GM18517 (cell line): ENCODE measurements around the gene ANTXR1.

ENCODE experiments used
- ATAC-seq: cut with Tn5 transposase; IDR thresholded peaks from one replicate; pipeline ENCODE4 v1.9.1; 2021; ENCODE audit warnings: mild to moderate bottlenecking, moderate library complexity; ENCODE audit not compliant: unreplicated experiment

Gene ANTXR1

DNA sequence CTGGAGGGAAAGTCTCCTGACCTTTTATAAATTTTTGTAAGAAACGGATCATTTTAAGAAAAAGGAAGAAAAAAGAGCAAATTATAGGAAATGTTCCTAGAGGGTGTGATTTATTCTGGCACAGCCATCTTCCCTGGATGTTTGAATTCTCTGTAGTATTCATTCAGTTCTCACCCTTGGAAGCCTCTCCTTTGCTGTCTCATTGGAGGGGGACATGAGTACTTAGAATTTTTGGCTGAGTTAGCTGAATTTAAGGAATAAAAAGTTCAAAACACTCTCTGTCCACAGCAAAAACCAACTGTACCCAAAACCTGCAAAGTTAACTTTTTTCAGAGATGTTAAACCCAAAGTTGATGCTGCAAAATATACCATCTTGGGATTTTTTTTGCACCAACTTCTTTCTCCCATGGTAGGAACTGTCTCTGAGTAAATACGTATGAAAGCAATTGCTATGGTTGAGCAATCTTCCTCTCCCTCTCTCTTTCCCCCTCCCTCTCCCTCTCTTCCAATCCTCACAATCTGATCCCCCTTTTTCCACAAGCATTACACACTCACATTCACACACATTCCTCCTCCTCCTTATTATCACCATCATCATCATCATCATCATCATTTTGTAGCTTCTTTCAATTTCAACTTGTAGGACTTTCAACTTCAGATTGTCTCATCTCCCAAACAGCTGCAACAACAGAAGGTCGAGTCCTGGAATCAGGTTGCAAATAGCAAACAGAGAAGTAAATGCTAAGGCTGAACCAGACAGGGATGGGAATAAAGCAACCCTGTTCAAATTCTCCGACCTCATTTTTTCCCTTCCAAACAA, 190.4 kb downstream of the ANTXR1 start:
- no peak for ATAC-seq

DNA sequence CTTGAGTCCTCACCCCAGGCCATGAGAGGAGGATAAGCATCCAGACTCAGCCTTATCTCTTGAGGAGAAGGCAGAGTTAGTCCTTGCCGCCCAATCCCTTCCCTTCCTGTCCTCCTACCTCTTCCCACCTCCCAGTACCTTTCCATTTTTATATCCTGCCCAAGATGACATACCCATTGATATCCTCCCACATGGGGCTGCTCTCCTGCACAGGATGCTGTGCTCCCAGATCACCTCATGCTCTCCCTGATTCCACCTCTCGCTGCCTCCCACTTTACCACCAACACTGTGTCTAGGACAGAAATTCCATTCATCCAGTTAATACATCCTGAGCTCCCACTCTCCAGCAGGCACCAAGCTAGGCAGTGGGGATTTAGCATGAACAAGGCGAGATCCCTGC, 191.7 kb downstream of the ANTXR1 start:
- no peak for ATAC-seq

- no peak for ATAC-seq
These were observed 192.1 kb downstream of the ANTXR1 start for GRCh38 chr2:69205076-69205475.

DNA sequence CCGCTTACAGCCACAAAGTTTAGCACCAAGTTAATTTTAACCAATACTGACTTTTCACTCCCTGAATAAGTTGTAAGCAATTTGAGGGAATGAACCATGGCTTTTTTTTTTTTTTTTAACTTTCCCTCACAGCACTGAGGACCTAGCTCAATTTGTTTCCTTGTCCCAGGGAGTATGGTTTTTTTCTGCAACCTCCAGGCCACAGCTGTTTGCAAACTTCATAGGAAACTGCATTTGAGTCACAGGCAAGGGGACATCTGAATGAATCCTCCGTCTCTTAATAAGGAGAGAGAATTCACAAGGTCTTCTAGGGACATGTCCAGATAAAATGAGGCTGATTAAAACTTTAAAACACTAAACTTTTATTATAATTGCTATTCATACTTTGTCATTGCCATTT, 192.5 kb downstream of the ANTXR1 start:
- no peak for ATAC-seq

- ATAC-seq: no peak
These were observed 195.1 kb downstream of the ANTXR1 start for GRCh38 chr2:69208023-69208595.

GRCh38 chr2:69209482-69209881, 196.5 kb downstream of the ANTXR1 start:
- no peak for ATAC-seq

GRCh38 chr2:69210385-69210784, 197.4 kb downstream of the ANTXR1 start:
- ATAC-seq: no peak

DNA sequence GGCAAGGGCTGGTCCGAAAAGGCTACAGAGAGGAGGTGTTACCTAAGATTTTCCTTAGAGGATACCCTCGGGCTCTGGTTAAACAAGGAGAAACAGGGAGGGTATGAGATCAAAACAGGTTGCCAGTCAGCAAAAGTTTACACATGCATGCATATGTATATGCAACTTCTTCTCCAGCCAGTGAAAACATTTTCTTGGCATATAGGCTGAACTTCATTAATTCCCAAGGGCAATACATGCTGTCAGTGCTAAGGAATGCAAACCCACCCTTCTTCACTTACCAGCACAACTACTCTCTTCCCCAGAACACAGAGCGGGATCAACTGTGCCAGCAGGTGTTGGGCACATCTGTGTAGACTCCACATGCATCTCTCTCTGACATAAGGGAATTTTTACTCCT, 198.1 kb downstream of the ANTXR1 start:
- ATAC-seq: no peak

- ATAC-seq: no peak
These were observed 198.7 kb downstream of the ANTXR1 start for GRCh38 chr2:69211686-69212085.

- no peak for ATAC-seq
These were observed 199.5 kb downstream of the ANTXR1 start for GRCh38 chr2:69212238-69213028.

GRCh38 chr2:69213201-69213600, 200.2 kb downstream of the ANTXR1 start:
- ATAC-seq: no peak

DNA sequence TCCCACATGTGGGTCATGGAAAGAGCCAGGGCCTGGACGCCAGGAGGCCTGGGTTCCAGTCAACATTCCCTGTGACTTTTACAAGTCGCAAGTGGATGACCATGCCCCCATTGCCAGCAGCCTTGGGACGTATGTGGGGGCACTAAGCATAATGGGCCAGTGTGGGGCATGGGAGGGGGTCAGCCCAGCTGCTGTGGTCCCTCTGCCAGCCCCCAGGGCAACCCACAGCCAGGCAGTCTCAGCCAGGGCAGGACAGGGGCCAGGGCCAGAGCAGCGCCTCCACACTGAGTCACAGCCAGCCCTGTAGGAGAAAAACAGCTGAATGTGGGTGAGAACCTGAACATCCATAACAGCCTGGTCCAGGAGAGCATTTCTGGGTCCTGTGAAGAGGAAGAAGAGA, 200.8 kb downstream of the ANTXR1 start:
- no peak for ATAC-seq

DNA sequence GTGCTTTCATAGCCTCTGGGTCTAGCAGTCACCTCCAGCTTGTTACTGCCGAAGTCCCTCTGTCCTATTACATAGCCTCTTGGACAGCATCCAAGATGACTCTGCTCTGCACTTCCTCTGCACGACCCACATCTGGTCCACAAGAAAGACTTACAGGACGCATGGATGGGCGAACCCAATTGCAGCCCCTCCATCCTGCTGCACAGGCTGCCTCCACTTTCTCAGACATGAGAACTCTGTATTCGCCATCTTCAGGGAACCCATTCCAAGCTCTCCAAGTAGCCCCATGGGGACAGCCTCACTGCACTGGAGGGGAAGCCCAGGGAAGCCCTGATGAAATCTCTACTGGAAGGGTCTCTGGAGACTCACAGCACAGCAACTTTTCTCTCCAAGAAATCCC, 201.9 kb downstream of the ANTXR1 start:
- ATAC-seq: no peak

DNA sequence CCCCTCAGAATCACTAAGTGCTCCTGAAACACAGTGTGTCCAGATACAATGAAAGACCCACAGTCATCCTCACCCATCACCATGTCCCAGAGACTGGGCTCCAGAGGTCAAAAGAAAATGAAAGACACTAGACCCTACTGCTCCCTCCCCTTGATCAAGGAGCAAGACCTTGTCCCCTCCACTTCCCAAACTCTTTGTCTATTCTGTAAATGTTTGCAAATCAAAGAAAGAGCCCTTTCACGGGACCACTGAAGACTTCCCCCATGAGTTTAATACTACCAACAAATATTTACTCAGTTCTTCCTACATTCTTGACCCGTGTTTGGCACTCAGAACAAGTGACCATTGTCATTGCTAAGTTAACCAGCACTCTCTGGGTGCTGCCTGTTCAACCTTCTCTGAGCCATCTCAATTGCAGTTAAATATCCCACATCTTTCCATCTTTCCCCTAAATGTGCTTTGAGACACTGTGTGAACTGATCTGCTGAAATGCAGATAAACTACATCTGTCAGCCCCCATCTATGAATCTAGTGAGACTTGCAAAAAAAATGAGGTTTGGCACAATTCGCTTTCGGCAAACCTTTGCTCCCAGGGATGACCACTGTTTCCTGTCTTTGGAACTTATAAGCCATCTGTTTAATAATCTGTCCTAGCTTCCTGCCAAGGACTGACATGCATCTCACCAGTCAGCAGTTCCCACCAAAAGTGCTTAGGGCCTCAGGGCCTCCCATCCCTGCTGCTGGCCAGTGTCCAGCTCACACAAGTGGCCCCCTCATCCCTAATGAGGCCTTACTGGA, 203.8 kb downstream of the ANTXR1 start:
- ATAC-seq: no peak

GRCh38 chr2:69217333-69218080, 204.5 kb downstream of the ANTXR1 start:
- ATAC-seq: no peak

DNA sequence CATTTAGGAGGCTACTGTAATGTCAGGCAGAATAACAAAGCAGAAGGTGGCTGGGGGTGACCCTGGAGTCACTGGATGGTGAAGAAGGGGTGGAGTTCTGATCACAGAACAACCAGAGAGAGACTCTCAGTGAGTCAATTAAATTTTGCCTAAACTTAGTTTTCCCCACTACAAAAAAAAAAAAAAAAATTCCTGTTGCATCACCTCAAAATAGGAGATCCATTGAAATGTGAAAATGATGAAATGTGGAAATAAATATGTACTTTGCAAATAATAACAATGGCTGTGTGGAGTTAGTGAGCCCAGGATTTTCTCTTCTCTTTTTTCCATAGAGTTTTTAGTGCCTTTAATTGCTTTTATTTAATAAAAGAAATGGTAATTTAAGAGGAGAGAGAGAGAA, 208.5 kb downstream of the ANTXR1 start:
- ATAC-seq: no peak

- no peak for ATAC-seq
These were observed 209.2 kb downstream of the ANTXR1 start for GRCh38 chr2:69221960-69222751.

DNA sequence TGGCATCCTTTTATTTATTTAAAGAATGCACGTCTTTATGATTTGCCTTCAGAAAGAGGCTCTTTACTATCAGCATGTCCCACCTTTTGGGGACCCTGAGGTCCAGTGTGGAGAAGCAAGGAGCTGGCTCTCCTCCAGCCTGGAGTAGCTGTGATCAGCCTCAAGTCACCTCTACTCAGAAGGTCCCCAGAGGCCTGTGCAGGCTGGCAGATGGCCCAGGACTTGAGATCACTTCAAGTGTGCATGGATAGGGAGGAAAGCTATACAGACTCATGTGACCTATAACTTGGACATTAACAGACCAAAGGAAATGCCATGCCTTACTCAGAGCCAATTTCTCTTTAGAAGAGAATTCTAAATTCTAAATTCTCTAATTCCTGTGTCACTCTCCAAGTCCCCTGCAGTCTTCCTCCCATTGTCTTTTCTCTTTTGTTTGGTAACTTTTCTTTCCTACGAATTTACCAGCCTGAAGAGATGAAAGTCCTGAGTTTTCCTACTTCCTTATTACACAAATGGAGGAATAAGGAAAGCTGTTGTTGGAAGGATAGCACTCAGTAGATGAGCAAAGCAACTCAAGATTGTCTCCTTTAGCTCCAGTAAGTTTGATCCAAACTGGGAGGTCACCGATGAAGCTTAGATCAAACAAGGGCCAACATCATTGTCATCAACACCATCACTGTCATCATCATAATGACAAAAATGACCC, 210.1 kb downstream of the ANTXR1 start:
- no peak for ATAC-seq
